Astrocyte of the spinal cord (primary cell): Measurements from ENCODE around the gene PXDC1.

ENCODE experiments used
- DNase-seq: peaks from one replicate; pipeline ENCODE4 v3.0.0; 2011; ENCODE audit warnings: low read depth, low spot score
- H3K4me3 ChIP-seq: 2 replicates; pipeline ENCODE4 v1.5.1; 2011; ENCODE audit warnings: low read depth, mild to moderate bottlenecking, low read length, moderate library complexity
- in situ Hi-C: cut with HindIII; loops from 2 replicates; pipeline ENCODE4 v1.10.0; 2017; ENCODE audit warnings: low sequenced_read_pairs
- TF ChIP-seq, protein P1 (sequence below): IDR thresholded peaks from 2 replicates; pipeline ENCODE4 v1.5.1; 2012; ENCODE audit warnings: low read depth, mild to moderate bottlenecking, low read length, inconsistent platforms

Gene PXDC1

DNA sequence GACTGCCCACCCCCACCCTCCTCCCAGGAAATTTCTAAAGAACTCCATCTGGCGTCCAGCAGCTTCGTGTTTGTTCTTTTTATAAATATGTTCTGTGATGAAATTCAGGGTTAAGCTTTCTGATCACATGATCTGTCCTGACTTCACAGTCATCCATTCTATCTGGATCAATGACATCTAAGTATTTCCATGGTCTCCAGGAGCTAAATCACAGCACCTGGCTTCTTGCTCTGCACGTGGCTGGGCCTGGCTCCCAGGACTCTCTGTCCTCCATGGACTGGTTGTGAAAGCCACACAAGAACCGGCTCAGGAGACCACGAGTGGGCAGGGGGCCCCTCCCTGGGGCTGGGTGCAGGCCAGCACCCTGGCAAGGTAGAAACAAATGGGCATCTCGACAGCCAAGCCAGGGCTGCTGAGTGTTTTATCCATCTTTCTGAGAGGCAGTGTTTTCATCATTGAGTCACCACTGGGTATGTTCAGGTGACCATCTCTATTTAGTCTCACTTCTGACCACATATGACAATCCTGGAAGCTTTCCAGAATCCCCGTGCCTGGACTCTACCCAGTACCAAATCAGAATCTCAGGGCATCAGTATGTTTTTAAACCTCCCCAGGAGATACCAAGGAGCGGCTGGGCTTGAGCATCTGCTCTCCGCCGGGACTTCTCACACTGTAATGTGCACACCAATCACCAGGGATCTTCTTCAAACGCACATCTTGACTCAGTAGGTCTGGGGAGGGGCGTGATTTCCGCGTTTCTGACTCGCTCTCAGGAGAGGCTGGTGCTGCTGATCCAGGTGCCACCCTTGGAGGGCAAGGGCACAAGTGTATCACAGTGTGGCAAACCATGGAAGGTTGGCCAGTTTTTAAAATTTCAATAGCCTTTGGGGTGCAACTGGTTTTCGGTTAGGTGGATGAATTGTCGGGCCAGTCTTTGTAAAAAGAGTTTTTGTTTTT, 31.6 kb upstream of the PXDC1 start:
- no peak for DNase-seq
- in situ Hi-C loops: no loop called here
- TF ChIP-seq, protein P1, sequence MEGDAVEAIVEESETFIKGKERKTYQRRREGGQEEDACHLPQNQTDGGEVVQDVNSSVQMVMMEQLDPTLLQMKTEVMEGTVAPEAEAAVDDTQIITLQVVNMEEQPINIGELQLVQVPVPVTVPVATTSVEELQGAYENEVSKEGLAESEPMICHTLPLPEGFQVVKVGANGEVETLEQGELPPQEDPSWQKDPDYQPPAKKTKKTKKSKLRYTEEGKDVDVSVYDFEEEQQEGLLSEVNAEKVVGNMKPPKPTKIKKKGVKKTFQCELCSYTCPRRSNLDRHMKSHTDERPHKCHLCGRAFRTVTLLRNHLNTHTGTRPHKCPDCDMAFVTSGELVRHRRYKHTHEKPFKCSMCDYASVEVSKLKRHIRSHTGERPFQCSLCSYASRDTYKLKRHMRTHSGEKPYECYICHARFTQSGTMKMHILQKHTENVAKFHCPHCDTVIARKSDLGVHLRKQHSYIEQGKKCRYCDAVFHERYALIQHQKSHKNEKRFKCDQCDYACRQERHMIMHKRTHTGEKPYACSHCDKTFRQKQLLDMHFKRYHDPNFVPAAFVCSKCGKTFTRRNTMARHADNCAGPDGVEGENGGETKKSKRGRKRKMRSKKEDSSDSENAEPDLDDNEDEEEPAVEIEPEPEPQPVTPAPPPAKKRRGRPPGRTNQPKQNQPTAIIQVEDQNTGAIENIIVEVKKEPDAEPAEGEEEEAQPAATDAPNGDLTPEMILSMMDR: no peak
- no peak overlapping the region for H3K4me3 ChIP-seq

DNA sequence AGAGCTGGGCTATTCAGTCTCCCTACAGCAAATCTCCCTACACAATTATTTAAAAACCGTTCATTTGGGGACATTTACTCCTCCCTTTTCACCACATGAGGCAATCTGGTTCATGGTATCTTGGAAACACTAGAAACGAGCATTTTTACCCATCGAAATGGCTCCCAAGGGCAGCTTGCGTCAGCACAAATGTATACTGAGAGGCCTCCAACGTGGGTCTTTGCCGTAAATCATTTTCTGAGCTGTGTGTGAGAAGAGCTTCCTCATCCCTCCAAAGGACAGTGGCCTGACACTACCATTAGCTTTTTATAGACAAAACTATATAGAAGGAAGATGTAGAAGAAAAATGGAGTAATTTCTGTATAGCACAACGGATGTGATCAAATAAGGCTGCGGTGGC, 30.0 kb upstream of the PXDC1 start:
- DNase-seq: no peak
- in situ Hi-C loops: no loop called here
- H3K4me3 ChIP-seq: no peak overlapping the region
- TF ChIP-seq, protein P1: no peak

DNA sequence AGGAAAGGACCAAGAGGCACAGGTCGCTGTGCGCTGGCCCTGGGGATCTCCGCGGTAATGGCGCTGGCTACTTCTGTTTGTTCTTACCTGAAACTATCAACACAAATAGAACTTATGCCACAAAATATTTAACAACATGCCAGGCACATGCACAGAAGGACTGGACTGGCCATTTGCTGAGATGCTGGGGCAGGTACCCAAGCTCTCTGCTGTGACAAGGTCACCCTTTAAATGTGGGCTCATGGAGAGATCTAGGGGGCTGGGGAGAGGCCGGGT, 28.0 kb upstream of the PXDC1 start:
- DNase-seq: no peak
- H3K4me3 ChIP-seq: no peak overlapping the region
- in situ Hi-C loops: no loop called here
- TF ChIP-seq, protein P1: no peak

DNA sequence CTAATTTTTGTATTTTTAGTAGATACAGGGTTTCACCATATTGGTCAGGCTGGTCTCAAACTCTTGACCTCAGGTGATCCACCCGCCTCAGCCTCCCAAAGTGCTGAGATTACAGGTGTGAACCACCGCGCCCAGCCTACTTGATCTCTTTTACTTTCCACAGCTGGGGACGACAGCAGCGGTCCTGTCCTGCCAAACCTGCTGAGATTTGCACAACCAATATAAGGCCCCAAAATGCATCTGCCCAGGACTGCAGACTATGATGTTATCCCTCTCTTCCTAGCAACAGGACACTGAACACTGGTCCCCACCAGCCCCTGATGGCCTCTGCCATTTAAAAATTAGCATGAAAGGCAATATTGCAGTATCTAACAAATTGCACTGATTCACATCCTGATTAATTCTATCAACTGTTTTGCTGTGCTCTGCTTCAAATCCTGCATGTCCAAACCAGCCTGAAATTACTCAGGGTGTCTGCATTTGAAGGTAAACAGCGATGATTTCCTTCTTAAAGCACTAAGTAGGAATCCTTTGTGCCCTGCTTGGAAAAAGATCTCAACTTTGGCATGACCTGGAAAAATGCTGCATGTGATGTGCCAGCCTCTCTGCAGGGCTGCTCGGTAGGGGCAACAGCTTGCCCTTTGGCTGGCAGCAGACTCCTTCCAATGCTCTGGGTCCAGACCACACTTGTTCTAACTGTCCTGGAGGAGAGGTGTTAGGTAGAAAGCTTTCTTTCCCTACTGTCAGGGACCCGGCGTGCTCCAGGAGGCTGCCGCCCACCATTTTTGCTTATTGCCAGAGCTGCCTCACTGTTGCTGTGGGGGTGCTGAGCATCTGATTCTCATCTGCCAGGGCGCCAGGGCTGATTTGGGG, 27.4 kb upstream of the PXDC1 start:
- H3K4me3 ChIP-seq: no peak overlapping the region
- no peak for DNase-seq
- in situ Hi-C loops: no loop called here
- TF ChIP-seq, protein P1: no peak

DNA sequence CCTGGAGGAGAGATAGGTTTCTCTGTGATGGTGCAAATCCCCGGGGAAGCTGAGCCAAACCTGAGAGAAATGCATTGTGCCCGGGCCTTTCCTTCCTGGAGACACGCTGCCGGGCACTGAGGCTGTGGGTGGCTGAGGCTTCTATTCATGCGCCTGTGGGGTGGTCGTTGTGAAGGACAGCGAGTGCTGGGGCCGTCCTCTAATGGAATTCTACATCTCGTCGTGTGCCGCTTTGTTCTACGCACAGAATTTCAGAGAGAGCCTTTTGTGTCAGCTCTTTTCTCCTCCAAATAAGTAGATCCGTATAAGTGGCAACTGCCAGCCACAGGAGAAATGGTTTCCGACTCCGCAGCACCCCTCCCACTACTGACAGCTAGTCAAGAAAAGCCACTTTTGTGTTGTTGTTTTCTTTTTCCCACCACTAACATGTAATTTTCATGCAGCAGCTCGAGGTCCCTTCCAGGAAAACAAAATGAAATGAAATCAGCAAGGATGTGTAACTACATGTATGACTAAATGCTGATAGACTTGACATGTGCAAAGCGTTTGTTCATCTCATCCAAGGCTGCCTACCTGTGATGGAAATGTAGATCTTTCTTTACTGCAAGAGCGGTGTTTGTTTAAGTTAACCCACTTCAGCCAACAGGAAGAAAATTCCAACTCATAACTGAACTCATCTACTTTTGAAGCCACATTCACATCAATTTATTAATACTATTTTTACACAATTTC, 26.4 kb upstream of the PXDC1 start:
- in situ Hi-C loops: no loop called here
- TF ChIP-seq, protein P1: no peak
- DNase-seq: no peak
- no peak overlapping the region for H3K4me3 ChIP-seq

DNA sequence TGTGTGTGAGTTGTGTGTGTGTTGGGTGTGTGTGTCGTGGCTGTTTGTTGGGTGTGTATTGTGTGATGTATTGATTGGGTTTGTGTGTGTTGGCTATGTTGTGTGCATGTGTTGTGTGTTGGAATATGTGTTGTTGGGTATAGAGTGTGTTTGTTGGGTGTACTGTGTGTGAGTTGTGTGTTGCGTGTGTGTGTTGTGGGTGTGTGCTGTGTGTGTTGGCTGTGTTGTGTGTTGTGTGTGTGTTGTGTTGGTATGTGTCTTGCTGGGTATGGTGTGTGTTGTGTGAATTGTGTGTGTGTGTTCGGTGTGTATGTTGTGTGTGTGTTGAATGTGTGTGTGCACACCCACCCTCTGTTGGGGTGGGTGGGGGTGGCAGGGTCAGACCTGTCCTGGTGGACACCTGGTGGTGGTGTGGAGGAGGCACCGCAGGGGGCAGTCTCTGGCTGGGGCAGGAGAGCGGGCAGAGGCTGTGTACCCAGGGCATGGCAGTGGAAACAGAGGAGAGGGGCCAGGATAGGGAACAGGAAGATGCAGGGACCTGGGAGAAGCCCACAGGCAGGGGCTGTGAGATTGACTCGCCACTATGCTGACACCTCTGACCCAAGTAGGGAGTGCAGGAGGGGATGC, 25.5 kb upstream of the PXDC1 start:
- no peak for DNase-seq

More for the DNA sequence above, 25.5 kb upstream of the PXDC1 start:
- TF ChIP-seq, protein P1: no peak
- in situ Hi-C loops: no loop called here
- no peak overlapping the region for H3K4me3 ChIP-seq
